ENCODE data around the gene GLRA2.

Gene GLRA2

DNA sequence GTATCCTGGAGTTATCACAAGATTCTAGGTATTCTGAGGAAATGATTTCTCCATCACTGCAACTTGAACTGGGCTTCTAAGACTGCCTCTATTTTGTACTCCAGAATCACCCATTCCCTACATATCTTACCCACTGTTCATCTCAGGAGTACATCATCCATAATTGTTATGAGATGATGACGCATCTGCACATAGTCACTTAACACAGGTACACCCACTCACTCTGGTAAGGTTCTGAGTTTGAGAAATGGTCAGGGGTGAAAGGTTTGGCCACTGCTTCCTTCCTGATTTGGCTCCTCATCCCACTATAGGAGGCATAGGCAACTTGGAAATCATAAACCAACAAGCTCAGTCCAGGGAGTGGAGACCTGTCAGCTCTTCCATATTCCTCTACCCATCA, 143.9 kb downstream of the GLRA2 start:
- TF ChIP-seq, protein P1, sequence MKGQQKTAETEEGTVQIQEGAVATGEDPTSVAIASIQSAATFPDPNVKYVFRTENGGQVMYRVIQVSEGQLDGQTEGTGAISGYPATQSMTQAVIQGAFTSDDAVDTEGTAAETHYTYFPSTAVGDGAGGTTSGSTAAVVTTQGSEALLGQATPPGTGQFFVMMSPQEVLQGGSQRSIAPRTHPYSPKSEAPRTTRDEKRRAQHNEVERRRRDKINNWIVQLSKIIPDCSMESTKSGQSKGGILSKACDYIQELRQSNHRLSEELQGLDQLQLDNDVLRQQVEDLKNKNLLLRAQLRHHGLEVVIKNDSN (IDR thresholded peaks at IDR 0.05), result no peak
- TF ChIP-seq, protein P2, sequence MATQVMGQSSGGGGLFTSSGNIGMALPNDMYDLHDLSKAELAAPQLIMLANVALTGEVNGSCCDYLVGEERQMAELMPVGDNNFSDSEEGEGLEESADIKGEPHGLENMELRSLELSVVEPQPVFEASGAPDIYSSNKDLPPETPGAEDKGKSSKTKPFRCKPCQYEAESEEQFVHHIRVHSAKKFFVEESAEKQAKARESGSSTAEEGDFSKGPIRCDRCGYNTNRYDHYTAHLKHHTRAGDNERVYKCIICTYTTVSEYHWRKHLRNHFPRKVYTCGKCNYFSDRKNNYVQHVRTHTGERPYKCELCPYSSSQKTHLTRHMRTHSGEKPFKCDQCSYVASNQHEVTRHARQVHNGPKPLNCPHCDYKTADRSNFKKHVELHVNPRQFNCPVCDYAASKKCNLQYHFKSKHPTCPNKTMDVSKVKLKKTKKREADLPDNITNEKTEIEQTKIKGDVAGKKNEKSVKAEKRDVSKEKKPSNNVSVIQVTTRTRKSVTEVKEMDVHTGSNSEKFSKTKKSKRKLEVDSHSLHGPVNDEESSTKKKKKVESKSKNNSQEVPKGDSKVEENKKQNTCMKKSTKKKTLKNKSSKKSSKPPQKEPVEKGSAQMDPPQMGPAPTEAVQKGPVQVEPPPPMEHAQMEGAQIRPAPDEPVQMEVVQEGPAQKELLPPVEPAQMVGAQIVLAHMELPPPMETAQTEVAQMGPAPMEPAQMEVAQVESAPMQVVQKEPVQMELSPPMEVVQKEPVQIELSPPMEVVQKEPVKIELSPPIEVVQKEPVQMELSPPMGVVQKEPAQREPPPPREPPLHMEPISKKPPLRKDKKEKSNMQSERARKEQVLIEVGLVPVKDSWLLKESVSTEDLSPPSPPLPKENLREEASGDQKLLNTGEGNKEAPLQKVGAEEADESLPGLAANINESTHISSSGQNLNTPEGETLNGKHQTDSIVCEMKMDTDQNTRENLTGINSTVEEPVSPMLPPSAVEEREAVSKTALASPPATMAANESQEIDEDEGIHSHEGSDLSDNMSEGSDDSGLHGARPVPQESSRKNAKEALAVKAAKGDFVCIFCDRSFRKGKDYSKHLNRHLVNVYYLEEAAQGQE (IDR thresholded peaks at IDR 0.05; ENCODE audit: low read depth), result no peak
- TF ChIP-seq TEAD4 (IDR thresholded peaks at IDR 0.05) (no peak), YY1 (IDR thresholded peaks at IDR 0.05; ENCODE audit: low read depth) (no peak), ZBTB7A (IDR thresholded peaks at IDR 0.05; ENCODE audit: low read depth) (no peak), RAD21 (IDR thresholded peaks at IDR 0.05; ENCODE audit: low read depth) (no peak), CEBPB (IDR thresholded peaks at IDR 0.05) (no peak), EGR1 (IDR thresholded peaks at IDR 0.05) (no peak), CREB1 (IDR thresholded peaks at IDR 0.05; ENCODE audit: low read depth) (no peak), EP300 (IDR thresholded peaks at IDR 0.05; ENCODE audit: borderline replicate concordance) (no peak), TCF12 (IDR thresholded peaks at IDR 0.05; ENCODE audit: low read depth) (no peak), NFIC (IDR thresholded peaks at IDR 0.05) (no peak), TAF1 (IDR thresholded peaks at IDR 0.05; ENCODE audit: low read depth) (no peak), FOXM1 (IDR thresholded peaks at IDR 0.05; ENCODE audit: borderline replicate concordance, low read depth) (no peak)
- TF ChIP-seq, protein P3, sequence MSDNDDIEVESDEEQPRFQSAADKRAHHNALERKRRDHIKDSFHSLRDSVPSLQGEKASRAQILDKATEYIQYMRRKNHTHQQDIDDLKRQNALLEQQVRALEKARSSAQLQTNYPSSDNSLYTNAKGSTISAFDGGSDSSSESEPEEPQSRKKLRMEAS (IDR thresholded peaks at IDR 0.05), result no peak

DNA sequence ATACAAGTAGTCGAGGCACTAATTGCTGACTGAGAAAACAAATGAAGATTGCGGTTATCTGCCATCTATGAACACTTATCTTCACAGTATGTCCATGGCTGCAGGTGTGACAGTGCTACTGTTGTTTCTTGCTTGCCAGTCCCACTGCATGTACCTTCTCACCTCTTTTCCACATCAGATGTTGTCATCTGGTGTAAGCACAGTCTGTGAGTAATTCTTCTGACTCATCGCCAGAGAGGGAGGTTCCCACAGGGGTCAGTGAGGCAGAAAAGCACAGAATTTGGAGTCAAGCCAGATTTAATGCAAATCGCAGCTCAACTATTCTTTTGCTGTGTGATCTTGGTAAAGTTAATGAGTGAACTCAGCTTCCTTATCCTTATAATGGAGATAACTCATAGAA, 144.4 kb downstream of the GLRA2 start:
- TF ChIP-seq, protein P3 (IDR thresholded peaks at IDR 0.05), result 0 out of 2 replicates have a peak, but pooled peaks have one; percentile 23
- TF ChIP-seq EP300 (IDR thresholded peaks at IDR 0.05; ENCODE audit: borderline replicate concordance) (peak; percentile 44; the same call in 1 of the 2 replicates), TCF12 (IDR thresholded peaks at IDR 0.05; ENCODE audit: low read depth) (peak; percentile 65), NFIC (IDR thresholded peaks at IDR 0.05) (peak; percentile 91), TAF1 (IDR thresholded peaks at IDR 0.05; ENCODE audit: low read depth) (no peak)
- TF ChIP-seq, protein P2 (IDR thresholded peaks at IDR 0.05; ENCODE audit: low read depth), result no peak

DNA sequence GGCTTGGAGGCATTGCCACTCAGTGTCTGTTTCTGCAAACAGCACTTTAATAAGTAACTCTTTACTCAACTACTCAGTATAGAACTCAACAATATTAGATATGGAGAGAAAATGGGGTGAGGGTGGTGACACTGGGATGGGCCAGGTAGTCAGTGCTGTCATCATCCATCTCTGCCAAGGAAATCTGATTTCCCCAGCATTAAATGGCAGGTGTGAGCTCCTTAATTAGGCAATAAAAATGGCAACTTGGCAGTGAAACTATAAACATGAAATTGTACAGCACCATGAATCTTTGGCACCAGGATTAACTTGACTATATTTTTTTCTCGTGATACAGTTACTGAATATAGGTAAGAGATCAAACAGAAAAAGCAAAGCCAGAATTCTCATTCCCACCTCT, 146.2 kb downstream of the GLRA2 start:
- TF ChIP-seq NFIC (IDR thresholded peaks at IDR 0.05), result no peak
- TF ChIP-seq, protein P1 (IDR thresholded peaks at IDR 0.05), result no peak
- TF ChIP-seq TCF12 (IDR thresholded peaks at IDR 0.05; ENCODE audit: low read depth), result no peak

DNA sequence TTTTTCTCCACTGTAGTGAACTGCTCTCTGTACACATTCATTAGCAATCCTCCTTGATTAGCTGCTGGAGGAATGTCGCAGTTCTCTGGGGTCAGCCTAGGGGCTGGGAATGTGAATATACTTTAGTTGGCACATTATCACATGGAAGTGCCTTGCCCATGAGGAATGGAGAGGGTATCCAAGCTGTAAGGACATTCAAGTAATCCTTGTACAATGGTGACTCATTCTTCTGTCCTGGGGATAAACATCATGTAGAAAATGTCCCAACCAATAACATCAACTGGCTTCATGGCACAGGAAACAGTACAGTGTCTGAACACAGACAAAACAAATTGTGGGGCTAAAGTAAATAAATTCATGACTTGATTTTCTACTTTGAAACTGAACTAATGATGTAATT, 147.1 kb downstream of the GLRA2 start:
- TF ChIP-seq, protein P2 (IDR thresholded peaks at IDR 0.05; ENCODE audit: low read depth), result no peak
- TF ChIP-seq, protein P1 (IDR thresholded peaks at IDR 0.05), result no peak
- TF ChIP-seq YY1 (IDR thresholded peaks at IDR 0.05; ENCODE audit: low read depth) (no peak), TCF12 (IDR thresholded peaks at IDR 0.05; ENCODE audit: low read depth) (no peak), TEAD4 (IDR thresholded peaks at IDR 0.05) (no peak), EGR1 (IDR thresholded peaks at IDR 0.05) (no peak), NFIC (IDR thresholded peaks at IDR 0.05) (no peak), FOXM1 (IDR thresholded peaks at IDR 0.05; ENCODE audit: borderline replicate concordance, low read depth) (no peak), TAF1 (IDR thresholded peaks at IDR 0.05; ENCODE audit: low read depth) (no peak), CEBPB (IDR thresholded peaks at IDR 0.05) (no peak), RAD21 (IDR thresholded peaks at IDR 0.05; ENCODE audit: low read depth) (no peak), CREB1 (IDR thresholded peaks at IDR 0.05; ENCODE audit: low read depth) (no peak), ZBTB7A (IDR thresholded peaks at IDR 0.05; ENCODE audit: low read depth) (no peak), EP300 (IDR thresholded peaks at IDR 0.05; ENCODE audit: borderline replicate concordance) (no peak)
- TF ChIP-seq, protein P3 (IDR thresholded peaks at IDR 0.05), result no peak

Data from Ishikawa (cell line).